DMS153 treated with DMSO at 0.1 percent for 48 hours (cell line): Measurements from ENCODE around the gene TMEM114.
"Not testable (repeated sequence)": the region's sequence is repeated elsewhere in the genome, so short reads cannot be mapped to it uniquely, and the experiment has no call there.

Source experiments
- DNase-seq: peaks from one replicate; lab custom pipeline; 2025; ENCODE audit not compliant: unreplicated experiment; lab: John Stamatoyannopoulos, UW

TMEM114 gene

DNA sequence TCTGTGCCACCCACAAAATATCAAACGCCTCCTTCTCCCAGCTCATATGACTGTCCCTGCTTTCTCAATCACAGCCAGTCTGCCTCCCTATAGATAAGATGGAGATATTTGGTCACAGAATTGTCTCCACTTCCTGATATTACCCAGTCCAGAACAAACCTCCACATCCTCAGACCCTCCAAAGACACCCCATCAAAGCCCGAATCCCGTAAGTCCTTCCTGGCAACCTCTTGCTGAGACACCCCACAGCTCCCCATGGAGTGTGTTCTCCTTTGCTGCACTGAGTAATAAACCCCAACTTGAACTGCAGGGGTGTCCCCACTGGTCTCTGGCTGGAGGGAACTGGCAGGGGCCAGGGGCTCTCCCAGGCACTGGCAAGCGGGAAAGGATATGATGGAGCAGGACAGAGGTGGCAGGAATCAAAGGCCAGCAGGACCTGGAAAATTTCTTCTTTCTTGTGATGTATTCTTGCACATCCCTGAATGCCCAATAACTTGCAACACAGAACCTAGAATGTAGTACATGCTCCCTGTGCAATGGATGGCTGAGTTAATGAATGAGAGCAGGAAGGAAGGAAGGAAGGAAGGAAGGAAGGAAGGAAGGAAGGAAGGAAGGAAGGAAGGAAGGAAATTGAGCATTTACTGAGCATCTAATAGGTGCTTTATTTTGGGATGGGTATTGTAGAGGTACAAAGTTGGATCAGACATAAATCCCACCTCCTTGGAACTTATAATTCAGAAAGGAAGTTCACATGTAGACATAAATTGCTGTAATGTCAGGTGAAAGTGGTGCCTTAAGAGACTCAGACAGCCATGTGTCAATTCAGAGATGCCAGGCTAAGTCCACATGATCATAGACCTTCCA, 13.9 kb downstream of the TMEM114 start:
- DNase-seq: no peak

DNA sequence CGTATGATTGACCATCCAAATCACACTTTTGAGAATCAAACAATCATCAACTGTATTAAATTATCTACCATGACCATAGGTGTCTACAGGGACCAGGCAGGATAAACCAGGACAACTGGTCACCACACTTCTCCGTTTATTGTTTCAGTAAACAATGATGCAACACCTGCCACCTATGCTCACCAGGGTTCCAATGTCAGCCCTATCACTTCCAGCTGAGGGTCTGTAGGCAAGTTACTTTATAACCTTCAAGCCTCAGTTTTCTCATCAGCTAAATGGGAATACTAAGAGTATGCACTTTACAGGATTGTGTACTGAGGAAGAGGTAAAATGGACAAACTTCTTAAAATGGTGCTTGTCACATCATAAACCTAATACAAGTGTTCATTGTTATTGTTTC, 14.9 kb downstream of the TMEM114 start:
- no peak for DNase-seq

DNA sequence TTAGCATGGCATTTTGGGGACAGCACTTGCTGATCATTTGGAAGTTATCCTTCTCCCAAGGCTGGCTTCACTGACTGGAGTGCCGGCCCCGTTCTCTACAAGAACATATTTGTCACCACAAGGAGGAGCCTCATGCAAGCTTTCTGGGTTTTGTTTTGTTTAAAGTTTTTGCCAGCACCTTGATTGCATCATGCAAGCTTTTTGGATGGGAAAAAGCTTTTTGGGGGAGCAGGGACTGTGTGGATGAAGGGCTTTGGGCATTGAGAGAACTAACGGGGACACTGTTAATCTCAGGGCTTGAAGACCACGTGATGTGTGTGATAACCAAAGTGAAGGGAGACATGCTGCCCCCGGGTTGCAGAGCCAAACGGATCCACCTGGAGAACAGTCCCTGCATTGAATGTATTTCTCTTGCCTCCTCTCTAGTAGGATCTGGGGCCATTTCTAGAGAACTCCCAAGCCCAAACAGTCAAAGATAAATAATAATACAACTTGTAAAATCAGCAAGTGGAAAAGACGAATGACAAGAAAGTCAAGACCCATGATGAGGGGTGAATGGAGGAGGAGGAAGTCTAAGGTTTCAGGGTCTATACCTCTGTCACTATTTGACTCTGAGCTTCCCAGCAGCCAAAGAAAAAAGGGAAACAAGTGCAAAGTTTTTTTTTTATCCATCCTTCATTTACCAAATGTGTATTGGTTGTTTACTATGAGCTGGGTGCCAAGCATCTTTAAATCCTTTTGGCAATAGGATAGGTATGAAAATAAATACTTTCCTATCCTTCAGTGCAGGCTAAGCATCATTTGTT, 17.2 kb downstream of the TMEM114 start:
- peak; percentile 20 for DNase-seq

DNA sequence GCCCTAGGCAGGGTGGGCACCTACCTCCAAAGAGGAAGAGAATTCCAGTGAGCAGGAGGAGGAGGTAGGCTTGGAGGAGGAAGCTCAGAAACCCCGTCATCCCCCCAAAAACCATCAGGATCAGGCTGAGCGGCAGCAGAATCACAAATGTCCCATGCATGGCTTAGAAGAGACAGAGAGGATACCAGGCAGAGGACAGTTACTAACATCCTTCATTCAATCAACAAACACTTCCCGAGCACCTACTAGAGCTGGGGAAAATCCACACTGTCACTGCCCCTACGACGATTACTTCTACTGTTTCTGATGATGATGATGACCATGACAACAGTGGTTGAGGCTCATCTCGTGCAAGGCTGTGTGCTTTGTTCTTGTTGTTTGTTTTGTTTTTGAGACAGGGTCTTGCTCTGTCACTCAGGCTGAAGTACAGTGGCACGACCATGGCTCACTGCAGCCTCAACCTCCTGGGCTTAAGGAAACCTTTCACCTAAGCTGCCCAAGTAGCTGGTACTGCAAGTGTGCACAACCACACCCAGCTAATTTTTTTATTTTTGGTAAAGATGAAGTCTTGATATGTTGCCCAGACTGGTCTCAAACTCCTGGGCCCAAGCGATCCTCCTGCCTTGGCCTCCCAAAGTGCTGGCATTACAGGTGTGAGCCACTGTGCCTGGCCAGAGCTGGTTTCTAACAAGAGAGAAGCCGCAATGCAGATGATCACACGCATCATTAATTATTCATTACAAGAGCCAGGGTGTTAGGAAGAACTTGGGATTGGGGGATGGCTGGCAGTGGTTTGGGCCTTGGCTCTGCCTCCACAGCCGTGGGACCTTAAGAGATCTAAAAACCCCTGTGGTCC, 18.0 kb downstream of the TMEM114 start:
- no peak for DNase-seq

DNA sequence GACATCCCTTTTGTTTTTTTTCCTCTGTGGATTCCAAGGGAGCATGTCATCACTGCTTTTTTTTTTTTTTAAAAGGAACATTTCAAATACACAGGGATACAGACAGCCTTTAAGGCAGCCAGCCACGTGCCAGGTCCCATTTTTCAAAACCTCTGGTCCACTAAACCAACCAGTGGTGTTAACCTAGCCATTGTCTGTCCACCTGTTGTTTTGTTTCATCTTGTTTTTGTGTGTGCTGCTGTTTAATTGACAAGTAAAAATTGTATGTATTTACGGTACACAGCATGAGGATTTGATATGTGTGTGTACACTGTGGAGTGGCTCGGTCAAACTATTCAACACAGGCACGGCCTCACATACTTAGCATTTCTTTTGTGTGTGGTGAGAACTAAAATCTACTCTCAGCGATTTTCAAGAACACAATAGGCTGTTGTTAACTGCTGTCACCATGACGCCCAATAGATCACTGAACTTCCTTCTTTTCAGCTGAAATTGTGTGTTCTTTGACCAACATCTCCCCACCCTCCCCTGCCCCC, 19.2 kb downstream of the TMEM114 start:
- peak; percentile 4 for DNase-seq

DNA sequence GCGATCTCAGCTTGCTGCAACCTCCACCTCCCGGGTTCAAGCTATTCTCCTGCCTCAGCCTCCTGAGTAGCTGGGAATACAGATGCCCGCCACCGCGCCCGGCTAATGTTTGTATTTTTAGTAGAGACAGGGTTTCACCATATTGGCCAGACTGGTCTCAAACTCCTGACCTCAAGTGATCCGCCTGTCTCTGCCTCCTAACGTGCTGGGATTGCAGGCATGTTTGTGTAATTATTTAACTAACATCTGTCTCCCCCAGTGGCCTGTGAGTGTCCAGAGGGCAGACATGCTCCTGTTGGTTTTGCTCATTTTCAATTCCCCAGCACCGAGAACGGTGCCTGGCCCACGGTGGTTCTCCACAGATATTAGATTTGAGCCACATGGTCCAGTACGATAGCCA, 19.9 kb downstream of the TMEM114 start:
- not testable (repeated sequence) for DNase-seq

DNA sequence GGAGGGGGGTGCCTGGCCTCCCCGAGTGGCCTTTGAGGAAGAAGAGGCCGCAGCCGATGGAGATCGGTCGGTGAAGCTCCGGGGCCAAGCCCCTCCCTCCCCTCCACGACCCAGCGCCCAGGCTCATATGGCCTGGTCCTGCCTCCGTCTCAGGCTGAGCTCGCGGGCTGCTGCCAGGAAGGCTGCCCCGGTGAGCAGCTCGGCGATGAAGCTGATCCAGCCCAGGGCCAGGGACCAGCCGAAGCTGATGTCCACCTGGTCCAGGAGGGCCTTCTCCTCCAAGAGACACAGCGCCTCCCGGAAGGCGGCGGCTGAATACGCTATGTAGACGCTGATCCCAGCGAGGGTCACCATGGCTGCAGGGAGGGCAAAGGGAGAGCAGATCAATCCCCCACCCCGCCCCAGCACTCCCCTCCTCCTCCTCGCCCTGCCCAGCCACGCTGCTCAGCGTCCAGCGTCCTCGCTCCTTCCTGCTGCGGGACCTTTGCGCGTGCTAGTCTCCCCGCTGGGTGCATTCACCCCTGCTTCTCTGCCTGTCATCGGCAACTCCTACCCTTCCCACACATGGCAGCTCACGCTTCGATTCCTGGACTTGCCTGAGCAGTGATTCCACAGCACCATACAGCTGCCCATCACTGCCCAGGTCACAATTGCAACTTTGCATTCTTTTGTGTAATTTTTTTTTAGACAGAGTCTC, 20.5 kb downstream of the TMEM114 start:
- no peak for DNase-seq

DNA sequence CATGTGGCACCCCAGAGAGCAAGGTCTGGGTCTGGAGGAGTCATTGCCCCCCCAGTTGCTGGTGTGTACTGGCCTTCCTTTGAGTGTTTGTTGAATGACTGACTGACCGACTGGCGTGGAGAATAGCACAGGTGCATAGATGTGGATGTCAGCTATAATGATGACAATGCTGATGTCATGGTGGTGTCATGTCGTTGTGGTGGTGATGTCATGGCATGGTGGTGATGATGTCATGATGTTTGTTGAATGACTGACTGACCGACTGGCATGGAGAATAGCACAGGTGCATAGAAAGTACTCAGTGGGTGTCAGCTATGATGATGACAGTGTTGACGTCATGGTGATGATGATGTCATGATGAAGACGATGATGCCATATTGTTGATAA, 22.1 kb downstream of the TMEM114 start:
- no peak for DNase-seq

DNA sequence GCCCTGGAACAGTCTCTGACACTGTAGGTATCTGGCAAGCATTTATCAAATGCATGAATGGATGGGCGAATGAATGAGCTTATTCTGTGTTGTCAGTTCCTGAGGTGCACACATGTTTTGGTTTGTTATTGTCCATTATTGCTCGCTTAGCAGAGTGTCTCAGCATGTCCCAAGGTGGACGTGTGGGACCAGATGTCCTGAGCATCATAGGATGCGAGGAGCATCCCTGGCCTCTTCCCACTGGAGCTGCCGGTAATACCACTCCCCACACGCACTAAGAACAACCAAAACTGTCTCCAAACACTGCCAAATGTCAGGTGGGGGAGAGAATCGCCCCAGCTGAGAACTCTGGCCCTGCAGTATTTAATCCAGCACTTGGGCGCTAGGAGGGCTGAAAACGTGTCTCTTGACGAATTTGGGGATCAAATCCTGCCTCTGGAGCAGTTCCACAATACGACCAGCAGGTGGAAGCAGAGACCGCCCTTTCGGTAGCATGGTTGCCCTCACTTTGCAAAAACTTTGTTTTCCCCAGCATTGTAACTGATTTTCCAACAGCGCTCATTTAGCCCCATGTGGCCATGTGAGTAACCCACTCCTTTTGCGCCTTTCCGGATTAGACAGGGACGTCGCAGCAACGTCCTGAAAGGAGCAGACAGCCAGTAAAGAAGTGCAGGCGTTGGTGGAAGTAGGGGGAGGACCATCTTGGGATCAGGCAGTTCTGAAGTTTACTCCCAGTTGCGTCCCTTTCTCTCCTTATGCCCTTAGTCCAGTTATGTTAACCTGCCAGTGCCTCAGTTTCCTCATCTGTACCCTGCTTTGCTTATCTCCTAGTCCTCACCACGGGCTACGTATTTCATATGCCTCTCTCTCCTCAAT, 22.7 kb downstream of the TMEM114 start:
- peak; percentile 85 for DNase-seq

DNA sequence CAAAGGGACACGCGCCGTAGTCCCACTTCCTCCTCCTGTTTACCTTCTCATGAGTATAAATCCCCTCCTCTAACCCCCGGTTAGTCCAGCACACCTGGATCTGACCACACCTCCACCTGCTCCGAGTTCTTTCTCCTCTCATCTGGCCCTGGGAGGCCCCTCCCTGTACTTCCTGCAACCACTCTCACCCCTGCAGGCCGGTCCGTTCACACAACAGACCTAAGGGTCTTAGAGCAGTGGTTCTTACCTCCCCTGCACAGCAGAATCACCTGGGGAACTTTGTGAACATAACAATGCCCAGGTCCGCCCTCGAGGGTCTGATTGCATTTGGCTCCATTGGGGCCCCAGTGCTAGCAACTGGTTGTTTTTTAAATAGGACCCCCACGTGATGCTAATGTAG, 24.8 kb downstream of the TMEM114 start:
- DNase-seq: no peak

DNA sequence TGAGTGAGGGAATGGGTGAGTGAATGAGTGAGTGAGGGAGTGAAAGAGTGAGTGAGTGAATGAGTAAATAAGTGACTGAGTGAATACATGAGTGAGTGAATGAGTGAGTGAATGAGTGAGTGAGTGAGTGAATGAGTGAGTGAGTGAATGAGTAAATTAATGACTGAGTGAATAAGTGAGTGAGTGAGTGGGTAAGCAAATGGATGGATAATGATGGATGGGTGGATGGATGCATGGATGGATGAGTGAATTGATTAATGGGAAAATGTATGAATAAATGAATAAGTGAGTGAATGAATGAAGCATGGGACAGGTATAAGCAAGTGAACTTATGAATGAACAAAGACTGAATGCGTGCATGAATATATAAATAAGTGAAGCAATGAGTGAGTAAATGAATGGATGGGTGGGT, 25.4 kb downstream of the TMEM114 start:
- no peak for DNase-seq

DNA sequence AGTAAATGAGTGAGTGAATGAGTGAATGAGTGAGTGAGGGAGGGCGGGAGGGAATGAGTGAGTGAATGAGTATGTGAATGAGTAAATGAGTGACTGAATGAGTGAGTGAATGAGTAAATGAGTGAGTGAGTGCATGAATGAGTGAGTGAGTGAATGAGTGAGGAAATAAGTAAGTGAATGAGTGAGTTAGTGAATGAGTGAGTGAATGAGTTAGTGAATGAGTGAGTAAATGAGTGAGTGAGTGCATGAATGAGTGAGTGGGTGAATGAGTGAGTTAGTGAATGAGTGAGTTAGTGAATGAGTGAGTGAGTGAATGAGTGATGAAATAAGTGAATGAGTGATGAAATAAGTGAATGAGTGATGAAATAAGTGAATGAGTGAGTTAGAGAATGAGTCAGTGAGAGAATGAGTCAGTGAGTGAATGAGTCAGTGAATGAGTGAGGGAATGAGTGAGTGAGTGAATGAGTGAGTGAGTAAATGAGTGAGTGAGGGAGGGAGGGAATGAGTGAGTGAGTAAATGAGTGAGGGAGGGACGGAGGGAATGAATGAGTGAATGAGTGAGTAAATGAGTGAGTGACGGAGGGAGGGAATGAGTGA, 26.3 kb downstream of the TMEM114 start:
- DNase-seq: not testable (repeated sequence)

DNA sequence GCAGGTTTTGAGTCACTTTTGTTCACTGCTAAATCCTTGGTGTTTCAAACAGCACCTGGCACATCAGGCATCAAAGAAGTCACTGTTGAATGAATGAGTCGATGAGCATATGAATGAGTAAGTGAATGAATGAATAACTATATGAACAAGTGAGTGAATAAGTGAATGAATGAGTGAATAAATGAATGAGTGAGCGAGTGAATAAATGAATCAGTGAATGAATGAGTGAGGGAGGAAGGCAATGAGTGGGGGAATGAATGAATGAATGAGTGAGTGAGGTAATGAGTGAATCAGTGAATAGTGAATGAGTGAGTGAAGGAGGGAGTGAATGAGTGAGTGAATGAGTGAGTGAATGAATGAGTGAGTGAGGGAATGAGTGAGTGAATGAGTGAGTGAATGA, 28.8 kb downstream of the TMEM114 start:
- no peak for DNase-seq

DNA sequence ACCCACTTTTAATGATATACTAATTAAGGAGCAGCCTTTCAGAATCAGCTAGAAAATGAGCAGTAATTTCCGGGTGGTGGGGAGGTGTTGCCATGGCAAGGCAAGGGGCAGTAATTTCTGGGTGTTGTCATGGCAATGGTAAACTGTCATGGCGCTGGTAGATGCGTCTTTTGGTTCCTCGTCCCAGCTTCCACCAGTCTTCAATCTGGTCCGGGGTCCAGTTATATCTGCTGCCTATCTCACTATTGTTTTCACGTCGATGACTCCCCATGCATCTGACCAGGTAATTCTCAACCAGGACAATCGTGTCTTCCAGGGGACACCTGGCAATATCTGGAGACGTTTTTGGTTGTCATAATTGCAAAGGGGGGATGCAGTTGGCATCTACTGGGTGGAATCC, 34.9 kb downstream of the TMEM114 start:
- no peak for DNase-seq

DNA sequence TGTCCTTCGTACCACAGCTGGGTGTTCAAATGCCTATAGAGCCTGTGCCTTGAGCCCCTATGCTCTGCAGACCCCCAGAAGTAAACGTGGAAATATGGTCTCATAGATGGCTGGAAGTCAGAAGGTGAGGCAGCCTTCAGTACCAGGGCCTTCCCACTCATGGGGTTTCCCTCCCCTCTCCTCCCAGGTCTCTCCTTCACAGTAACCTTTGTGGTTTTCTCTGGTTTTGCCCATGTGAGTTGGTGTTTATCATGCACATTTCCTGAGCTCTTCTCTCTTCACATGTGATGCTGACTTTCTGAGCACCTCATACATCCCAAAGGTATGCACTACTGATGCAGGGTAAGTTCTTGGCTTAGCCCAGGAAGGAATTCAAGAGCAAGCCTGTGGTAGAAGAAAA, 35.4 kb downstream of the TMEM114 start:
- no peak for DNase-seq

DNA sequence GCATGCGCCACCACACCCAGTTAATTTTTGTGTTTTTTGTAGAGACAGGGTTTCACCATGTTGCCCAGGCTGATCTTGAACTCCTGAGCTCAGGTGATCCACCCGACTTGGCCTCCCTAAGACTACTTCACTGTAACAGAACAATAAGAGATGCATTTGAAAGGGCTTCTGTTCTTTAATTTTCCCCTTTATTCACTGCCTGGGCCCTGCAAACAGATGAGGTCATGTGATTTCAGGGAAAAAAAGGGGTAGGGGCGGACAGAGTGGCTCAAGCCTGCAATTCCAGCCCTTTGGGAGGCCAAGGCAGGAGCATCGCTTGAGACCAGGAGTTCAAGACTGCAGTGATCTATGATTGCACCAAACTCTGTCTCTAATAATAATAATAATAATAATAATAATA, 36.3 kb downstream of the TMEM114 start:
- DNase-seq: no peak

DNA sequence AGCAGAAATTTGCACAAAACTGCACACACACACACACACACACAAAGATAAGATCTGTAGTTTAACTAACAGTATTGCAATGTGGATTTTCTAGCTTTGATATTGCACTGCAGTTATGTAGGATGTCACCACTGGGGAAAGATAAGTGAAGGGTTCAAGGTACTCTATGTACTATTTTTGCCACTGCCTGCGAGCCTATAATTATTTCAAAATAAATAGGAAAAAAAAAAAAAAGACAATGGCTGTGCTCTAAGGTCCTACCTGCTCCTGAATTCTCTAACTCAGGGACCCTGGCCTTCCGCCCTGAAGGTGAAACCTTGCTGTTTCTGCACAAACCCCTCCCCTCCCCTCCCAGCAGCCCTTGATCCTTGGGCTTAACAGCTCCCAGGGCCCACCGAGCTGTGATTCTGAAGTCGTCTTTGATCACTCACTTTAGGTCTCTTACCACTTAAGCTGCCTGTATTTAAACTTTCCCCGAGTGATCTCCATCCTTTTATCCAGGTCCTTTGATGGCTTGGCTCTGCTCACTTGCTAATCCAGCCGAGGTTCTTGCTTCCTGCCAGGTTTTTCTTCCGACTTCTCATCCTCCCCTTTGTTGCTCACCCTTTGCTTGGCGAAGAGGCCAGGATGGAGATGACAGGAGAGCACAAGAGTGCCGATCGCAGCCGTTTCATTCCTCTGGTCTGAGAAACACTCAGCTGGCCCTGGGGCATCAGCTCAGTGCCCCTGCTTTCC, 37.7 kb downstream of the TMEM114 start:
- DNase-seq: no peak
